Measurements from ENCODE around the gene OSBPL8.
"Not testable (repeated sequence)": the region's sequence is repeated elsewhere in the genome, so short reads cannot be mapped to it uniquely, and the experiment has no call there.

The OSBPL8 gene

DNA sequence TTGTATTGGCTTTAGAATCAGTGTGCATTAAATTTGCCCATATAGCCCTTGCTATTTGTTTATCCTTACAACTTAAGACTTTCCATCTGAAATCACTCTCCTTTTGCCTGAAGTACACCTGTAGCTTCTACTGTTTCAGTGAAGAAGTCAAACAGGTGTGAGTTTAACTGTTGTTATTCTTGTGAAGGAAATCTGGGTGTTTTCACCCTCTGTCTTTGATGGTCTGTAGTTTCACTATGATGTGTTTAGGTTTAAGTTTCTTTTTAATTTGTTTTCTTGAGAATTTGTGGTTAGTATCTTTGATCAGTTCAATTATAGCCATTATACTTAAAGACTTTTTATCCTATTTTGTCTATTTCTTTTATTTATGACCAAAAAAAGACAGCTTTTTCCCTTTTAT is 142.5 kb downstream of the OSBPL8 start:
- DNase-seq (ENCODE audit: low read depth), result no peak

- DNase-seq (ENCODE audit: low read depth), result no peak
Measured at GRCh38 chr12:76413121-76413520, 146.4 kb downstream of the OSBPL8 start.

GRCh38 chr12:76410781-76411180 is 148.8 kb downstream of the OSBPL8 start:
- no peak for DNase-seq (ENCODE audit: low read depth)

GRCh38 chr12:76410371-76410770 is 149.2 kb downstream of the OSBPL8 start:
- no peak for DNase-seq (ENCODE audit: low read depth)

DNA sequence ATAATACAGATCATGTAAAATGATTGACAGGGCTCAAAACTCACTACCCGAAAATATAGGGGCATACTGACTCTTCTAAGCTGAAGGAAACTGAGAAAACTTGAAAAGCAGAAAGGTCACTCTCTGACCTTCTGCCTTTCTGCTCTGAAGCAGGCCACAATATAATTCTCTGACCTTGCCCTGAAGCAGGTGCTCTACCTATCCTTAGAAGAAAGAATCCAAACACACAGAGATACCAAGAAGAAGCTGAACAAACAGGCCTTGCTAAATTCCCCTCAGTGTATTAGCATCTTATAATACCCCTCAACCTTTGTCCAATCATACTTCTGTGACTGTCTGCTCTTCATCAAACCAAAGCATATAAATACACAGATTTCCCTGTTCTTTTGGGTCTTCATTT is 150.5 kb downstream of the OSBPL8 start:
- no peak for DNase-seq (ENCODE audit: low read depth)

- DNase-seq (ENCODE audit: low read depth), result no peak
Measured at GRCh38 chr12:76407710-76408109, 151.9 kb downstream of the OSBPL8 start.

DNA sequence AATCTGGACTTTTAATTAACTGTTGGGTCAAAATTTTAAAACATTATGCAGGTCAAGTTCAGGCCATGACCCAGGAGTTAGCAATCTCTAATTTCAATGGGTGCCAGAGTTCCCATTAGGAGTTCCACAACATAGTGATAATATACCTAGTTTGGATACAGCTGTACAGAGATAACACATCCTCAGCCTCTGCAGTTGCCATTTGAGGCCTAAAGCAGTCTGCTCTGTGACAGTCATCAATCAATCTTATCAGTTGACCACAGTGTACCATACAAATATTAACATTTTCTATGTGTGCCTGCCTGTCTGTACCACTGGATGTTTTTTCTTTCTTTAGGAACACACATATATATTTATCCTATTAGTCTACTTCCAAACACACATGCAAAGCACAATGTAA is 157.3 kb downstream of the OSBPL8 start:
- DNase-seq (ENCODE audit: low read depth), result no peak

DNA sequence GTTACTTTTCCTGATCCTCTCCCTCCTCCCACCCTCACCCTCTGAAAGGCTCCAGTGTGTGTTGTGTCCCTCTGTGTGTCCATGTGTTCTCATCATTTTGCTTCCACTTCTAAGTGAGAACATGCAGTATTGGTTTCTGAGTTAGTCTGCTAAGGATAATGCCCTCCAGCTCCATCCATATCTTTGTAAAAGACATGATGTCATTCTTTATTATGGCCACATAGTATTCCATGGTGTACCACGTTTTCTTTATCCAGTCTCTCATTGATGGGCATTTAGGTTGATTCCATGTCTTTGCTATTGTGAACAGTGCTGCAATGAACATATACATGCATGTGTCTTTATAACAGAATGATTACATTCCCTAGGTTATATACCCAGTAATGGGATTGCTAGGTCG is 159.4 kb downstream of the OSBPL8 start:
- no peak for DNase-seq (ENCODE audit: low read depth)

GRCh38 chr12:76399040-76399439 is 160.5 kb downstream of the OSBPL8 start:
- no peak for DNase-seq (ENCODE audit: low read depth)

- DNase-seq (ENCODE audit: low read depth), result no peak
Measured at GRCh38 chr12:76398106-76398505, 161.5 kb downstream of the OSBPL8 start.

DNA sequence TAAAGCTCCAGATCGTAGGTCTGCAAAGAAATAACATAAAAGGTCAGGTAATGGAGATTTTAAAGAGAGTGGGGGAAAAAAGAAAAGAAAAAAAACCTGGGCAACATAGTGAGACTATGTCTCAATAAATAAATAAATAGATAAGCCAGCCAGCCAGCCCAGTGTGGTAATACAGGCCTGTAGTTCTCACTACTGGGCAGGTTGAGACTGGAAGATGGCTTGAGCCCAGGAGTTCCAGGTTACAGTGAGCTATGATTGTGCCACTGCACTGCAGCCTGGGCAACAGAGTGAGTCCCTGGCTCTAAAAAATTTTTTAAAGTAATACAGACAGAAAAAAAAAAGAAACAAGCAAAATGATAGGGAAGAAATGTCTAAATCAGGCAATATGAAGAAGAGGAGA is 168.1 kb downstream of the OSBPL8 start:
- no peak for DNase-seq (ENCODE audit: low read depth)

- no peak for DNase-seq (ENCODE audit: low read depth)
Measured at GRCh38 chr12:76387614-76388013, 172.0 kb downstream of the OSBPL8 start.

DNA sequence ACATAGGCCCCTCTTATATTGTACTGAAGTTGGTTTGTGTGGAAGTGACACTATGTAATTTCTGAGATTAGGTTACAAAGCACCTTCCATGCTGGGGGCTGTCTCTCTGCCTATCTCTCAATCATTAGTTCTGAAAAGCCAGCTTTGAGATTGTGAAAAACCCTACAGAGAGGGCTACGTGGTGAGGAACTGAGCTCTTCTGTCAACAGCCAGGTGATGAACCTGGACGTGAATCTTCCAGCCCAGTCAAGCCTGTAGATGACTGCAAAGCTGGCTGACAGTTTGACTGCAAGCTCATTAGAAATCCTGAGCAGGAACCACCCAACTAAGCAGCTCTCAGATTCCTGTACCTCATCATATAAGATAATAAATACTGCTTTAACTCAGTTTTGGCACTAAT is 175.0 kb downstream of the OSBPL8 start:
- DNase-seq (ENCODE audit: low read depth), result no peak

GRCh38 chr12:76383988-76384387 is 175.6 kb downstream of the OSBPL8 start:
- no peak for DNase-seq (ENCODE audit: low read depth)

GRCh38 chr12:76379261-76379660 is 180.3 kb downstream of the OSBPL8 start:
- no peak for DNase-seq (ENCODE audit: low read depth)

DNA sequence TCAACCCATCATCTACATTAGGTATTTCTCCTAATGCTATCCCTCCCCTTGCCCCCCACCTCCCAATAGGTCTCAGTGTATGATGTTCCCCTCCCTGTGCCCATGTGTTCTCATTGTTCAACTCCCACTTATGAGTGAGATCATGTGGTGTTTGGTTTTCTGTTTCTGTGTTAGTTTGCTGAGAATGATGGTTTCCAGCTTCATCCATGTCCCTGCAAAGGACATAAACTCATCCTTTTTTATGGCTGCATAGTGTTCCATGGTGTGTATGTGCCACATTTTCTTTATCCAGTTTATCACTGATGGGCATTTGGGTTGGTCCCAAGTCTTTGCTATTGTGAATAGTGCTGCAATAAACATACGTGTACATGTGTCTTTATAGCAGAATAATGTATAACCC is 182.7 kb downstream of the OSBPL8 start:
- DNase-seq (ENCODE audit: low read depth), result not testable (repeated sequence)

DNA sequence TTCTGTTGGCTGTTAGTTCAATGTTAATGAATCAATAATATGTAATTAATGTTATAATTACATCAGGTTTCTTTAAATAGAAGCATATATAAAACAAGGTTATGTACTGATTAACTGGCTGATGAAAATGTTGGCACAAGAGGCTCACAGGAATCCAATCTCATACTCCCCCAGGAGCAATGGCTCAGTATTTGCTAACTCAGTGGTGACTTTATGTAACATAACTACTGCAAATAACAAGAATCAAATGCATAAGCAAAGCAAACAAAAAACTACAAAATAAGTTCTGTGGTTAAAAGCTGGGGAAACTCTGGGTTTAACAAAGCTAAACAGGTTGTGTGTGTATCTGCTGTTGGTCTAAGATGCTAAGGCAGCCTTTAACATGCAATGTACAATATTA is 183.6 kb downstream of the OSBPL8 start:
- DNase-seq (ENCODE audit: low read depth), result no peak

DNA sequence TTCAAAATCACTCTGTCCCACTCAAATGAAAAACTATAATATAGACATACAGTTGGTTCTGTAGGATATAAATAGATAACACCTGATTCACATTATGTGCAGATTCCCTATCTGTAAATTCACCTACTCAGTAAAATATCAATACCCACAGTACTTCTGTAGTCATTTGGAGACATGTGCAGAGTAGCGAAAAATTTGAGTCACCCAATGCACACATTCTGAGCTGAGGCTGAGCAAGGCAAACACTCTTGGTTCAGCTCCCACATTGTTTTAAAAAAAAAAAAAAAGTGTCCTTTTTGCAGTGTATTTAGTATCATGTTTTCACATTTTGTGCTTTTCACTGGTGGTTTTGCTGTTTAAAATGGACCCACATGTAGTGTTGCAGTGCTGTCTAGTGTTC is 184.1 kb downstream of the OSBPL8 start:
- no peak for DNase-seq (ENCODE audit: low read depth)

DNA sequence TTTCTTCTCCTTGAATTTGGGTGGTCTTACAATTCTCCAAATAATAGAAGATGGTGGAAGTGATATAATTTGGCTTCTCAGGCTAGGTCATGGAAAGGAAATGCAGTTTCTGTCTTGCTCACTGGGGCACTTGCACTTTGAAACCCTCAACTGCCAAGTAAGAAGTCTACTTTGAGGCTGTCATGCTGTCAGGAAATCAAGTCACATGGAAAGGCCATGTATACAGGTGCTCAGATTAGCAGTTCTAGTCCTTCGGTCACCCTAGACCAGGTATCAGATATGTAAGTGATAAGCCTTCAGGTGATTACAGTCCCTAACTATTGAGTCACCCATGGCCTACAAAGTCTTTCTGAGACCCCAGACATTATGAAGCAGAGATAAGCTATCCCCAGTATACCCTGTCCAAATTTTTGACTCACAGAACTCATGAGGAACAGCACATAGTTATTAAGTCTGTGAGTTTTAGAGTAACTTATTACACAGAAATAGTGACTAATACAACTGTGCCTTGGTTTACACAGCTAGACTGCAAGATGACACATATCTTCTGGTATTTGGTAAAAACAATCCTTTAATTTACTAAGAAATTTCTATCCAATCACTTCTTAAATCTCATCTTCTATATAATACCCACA is 185.1 kb downstream of the OSBPL8 start:
- no peak for DNase-seq (ENCODE audit: low read depth)

DNA sequence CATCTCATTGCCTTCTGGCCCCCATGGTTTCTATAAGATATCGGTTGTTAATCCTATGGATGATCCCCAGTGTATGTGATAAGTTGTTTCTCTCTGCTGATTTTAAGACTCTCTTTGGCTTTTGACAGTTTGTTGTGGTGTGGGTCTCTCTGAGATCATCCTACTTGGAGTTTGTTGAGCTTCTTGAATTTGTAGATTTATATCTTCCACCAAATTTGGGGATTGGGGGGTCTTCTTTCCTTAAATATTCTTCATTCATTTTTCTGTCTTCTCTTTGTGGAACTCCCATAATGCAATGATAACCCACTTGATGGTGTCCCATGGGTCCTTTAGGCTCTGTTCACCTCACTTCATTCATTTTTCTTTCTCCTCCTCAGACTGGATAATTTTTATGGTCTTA is 191.3 kb downstream of the OSBPL8 start:
- no peak for DNase-seq (ENCODE audit: low read depth)

DNA sequence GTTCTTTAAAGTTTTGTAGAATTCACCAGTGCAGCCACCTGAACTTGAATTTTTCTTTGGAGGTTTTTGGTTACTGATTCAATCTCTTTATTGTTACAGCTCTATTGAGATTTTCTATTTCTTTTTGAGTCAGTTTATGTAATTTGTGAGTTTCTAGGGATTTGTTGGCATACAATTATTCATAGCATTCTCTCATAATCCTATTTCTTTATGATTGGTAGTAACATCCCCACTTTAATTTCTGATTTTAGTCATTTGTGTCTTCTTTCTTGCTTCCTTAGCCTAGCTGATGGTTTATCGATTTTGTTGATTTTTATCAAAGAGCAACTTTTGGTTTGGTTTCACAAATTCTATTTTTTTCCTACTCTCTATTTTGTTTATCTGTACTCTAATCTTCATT is 193.4 kb downstream of the OSBPL8 start:
- DNase-seq (ENCODE audit: low read depth), result no peak

DNA sequence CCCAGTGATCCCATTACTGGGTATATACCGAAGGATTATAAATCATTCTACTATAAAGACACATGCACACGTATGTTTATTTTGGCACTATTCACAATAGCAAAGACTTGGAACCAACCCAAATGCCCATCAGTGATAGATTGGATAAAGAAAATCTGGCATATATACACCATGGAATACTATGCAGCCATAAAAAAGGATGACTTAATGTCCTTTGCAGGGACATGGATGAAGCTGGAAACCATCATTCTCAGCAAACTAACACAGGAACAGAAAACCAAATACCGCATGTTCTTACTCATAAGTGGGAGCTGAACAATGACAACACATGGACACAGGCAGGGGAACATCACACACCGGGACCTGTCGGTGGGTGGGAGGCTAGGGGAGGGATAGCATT is 195.4 kb downstream of the OSBPL8 start:
- DNase-seq (ENCODE audit: low read depth), result not testable (repeated sequence)

GRCh38 chr12:76360316-76360715 is 199.3 kb downstream of the OSBPL8 start:
- no peak for DNase-seq (ENCODE audit: low read depth)

- no peak for DNase-seq (ENCODE audit: low read depth)
Measured at GRCh38 chr12:76356071-76356470, 203.5 kb downstream of the OSBPL8 start.

Measured in activated T-helper 9 cell treated with anti-CD3 and anti-CD28 coated beads, Interleukin-2, amount 50 U/mL, for 16 hours (primary cell).